C4-2B (cell line): ENCODE data around the gene STAT5A.

Experiments
- ZFX ChIP-seq: fragments of 450-650 bp; IDR thresholded peaks from 2 replicates; pipeline ENCODE4 v1.6.1; 2017
- TF ChIP-seq, protein P1 (sequence below): fragments of 450-650 bp; conservative IDR thresholded peaks from 2 replicates; pipeline ENCODE4 v1.5.1; 2017; ENCODE audit warnings: mild to moderate bottlenecking

DNA sequence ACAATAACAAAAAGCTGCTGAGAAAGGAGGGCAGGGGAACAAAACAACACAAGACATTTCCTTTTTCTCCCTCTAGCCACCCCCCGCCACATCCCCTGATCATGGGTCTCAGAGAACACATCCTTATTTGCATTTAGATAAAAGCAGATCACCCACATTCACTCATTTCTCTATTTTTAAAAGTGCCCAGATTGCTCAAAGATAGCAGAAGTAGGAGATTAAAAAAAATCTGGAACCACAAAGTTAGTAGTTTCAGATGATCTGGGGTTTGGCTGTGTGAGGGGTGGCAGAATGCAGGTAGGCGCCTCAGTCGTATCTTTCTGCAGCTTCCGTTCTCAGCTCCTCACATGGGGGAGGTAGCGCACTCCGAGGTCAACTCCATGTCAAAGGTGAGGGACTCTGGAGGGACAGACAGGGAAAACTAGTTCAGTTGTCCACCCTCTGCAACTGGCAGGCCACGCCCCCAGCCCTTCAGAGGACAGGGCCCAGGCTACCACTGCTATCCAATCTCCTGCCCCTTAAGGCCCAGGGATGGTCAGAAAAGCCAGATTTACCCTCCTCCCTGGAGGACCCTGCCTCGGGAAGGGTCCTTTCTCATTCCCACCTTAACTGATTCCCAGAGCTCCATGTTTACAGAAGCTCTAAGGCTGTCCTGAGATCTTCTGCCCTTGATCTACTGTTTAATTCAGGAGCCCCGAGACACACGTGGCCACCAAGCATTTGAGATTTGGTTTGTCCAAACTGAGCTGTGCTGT, 27.3 kb downstream of the STAT5A start:
- TF ChIP-seq, protein P1, sequence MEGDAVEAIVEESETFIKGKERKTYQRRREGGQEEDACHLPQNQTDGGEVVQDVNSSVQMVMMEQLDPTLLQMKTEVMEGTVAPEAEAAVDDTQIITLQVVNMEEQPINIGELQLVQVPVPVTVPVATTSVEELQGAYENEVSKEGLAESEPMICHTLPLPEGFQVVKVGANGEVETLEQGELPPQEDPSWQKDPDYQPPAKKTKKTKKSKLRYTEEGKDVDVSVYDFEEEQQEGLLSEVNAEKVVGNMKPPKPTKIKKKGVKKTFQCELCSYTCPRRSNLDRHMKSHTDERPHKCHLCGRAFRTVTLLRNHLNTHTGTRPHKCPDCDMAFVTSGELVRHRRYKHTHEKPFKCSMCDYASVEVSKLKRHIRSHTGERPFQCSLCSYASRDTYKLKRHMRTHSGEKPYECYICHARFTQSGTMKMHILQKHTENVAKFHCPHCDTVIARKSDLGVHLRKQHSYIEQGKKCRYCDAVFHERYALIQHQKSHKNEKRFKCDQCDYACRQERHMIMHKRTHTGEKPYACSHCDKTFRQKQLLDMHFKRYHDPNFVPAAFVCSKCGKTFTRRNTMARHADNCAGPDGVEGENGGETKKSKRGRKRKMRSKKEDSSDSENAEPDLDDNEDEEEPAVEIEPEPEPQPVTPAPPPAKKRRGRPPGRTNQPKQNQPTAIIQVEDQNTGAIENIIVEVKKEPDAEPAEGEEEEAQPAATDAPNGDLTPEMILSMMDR = no peak
- TF ChIP-seq ZFX = no peak
